Neural progenitor cell (in vitro differentiated cells): Measurements from ENCODE around the gene GPR152.

Experiments used
- EZH2 ChIP-seq: fragments of 200-600 bp; sonication (generic); IDR thresholded peaks from 2 replicates; pipeline ENCODE4 v1.6.1; 2017; ENCODE audit warnings: antibody characterized with exemption, mild to moderate bottlenecking, moderate library complexity
- EZH2phosphoT487 ChIP-seq: fragments of 200-600 bp; sonication (generic); IDR thresholded peaks from 2 replicates; pipeline ENCODE4 v1.6.1; 2017; ENCODE audit warnings: antibody characterized with exemption
- TF ChIP-seq, protein P1 (sequence below): fragments of 200-600 bp; sonication (generic); IDR thresholded peaks from 2 replicates; pipeline ENCODE4 v1.5.1; 2017; ENCODE audit warnings: antibody characterized with exemption, mild to moderate bottlenecking

DNA sequence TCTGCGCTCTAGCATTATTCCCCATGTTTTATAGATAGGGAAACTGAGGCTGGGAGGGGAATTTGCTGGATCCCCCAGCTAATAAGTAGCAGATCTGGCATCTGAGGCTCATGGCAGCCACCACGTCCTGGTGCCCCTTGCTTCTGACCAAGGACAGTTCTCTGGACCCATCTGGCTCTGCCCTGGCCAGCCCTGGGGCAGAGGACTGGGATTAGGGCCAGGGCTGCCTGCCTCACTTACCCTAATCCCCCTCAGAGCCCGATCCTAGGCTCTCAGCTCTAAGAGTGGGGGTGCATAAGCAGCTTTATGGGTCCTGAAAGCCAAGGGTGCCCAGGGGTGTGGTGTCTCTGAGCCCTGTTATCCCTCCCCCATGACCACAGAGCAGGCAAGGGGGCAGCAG, 2.5 kb upstream of the GPR152 start, which contains the start of gene CABP4:
- TF ChIP-seq, protein P1, sequence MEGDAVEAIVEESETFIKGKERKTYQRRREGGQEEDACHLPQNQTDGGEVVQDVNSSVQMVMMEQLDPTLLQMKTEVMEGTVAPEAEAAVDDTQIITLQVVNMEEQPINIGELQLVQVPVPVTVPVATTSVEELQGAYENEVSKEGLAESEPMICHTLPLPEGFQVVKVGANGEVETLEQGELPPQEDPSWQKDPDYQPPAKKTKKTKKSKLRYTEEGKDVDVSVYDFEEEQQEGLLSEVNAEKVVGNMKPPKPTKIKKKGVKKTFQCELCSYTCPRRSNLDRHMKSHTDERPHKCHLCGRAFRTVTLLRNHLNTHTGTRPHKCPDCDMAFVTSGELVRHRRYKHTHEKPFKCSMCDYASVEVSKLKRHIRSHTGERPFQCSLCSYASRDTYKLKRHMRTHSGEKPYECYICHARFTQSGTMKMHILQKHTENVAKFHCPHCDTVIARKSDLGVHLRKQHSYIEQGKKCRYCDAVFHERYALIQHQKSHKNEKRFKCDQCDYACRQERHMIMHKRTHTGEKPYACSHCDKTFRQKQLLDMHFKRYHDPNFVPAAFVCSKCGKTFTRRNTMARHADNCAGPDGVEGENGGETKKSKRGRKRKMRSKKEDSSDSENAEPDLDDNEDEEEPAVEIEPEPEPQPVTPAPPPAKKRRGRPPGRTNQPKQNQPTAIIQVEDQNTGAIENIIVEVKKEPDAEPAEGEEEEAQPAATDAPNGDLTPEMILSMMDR = no peak
- no peak for TF ChIP-seq EZH2
- TF ChIP-seq EZH2phosphoT487 = no peak
